ENCODE measurements around the gene LMO4. TPM values are rescaled to one million over a fixed set of nuclear protein-coding genes. Genes with fewer than 3 reads are reported as not detected.

The LMO4 gene
- total RNA-seq, 1 donor from 2014 or later = 55.0 TPM

DNA sequence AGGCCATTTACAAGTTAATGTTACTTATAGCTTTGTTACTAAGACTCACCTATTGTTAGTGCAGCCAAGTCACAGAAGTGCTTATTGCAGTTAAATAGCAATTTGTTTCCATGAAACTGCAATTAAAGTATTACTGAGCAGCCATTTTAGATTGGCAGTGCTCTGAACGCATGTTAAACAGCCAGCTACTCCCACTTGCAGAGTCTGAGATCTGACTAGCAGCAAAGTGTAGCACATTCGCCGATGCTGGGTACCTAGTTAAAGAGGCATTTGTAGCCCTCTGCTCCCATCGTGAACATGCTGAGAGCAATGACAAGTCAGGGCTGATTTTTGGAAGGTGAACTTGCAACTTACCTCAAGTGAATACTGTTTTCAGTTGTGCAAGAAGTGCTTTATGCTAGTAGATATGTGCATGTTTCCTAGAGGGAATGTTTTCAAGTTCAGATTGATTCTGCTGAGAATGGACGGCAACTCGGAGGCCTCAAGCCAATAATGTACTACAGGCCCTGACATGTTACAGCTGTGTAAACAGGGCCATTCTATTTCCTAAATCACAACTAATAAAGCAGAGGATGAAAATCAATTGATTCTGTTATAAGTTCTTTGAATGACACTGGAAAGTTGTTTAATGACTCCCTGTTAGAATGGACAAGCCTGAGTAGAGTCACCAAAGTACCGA is 19.8 kb downstream of the LMO4 start:
- intact Hi-C loops (cut with DNase I) = no loop called here
- ATAC-seq (peak; percentile 55), DNase-seq (ENCODE audit: low spot score) (no peak)

DNA sequence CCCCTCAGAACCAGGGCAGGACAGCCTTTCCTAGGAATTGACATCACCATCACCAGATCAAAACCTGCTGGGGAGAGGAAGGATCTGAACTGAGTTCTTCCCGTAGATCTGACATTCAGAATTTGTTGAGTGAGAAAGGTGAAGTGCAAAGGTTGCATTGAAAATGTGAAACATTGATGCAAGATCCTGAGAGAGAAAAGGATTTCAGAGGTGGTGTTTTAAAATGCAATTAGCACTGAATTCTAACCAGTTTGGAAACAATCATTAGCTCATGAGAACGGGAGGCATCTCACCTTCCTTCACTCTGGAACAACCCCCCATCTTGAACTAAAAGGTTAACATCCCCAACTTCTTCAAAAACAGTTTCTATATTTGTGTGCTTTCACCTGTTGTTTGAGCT is 20.4 kb downstream of the LMO4 start:
- DNase-seq (ENCODE audit: low spot score) = no peak
- intact Hi-C loops (cut with DNase I) = no loop called here
- ATAC-seq = no peak

DNA sequence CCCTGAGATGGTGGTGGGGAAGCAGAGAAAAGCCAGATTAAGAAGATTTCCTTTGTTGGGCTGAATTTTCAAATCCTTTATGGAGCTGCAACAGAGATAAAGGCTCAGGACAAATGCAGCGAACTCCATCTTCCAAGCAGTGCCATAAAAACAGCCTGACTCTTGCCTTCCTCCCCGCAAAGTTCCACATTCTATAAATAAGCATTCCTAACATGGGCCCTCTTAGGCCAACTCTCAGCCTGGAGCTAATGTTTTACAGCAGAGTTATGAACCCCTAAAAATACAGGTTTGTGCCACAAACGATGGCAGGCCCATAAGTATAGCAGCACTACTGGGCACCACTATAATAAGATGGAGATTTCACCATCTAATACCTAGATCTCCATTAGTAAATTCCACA is 27.2 kb downstream of the LMO4 start:
- DNase-seq (ENCODE audit: low spot score) (no peak), ATAC-seq (no peak)
- intact Hi-C loops (cut with DNase I) = no loop called here

GRCh38 chr1:87356591-87356990 is 27.9 kb downstream of the LMO4 start:
- intact Hi-C loops (cut with DNase I) = no loop called here
- no peak for ATAC-seq
- DNase-seq (ENCODE audit: low spot score) = no peak

GRCh38 chr1:87358219-87358618 is 29.5 kb downstream of the LMO4 start:
- intact Hi-C loops (cut with DNase I) = no loop called here
- ATAC-seq (no peak), DNase-seq (ENCODE audit: low spot score) (no peak)

GRCh38 chr1:87359586-87359985 is 30.9 kb downstream of the LMO4 start:
- intact Hi-C loops (cut with DNase I) = no loop called here
- no peak for ATAC-seq
- no peak for DNase-seq (ENCODE audit: low spot score)

GRCh38 chr1:87362063-87362833 is 33.6 kb downstream of the LMO4 start:
- intact Hi-C loops (cut with DNase I) = no loop called here
- DNase-seq (ENCODE audit: low spot score) (no peak), ATAC-seq (no peak)

DNA sequence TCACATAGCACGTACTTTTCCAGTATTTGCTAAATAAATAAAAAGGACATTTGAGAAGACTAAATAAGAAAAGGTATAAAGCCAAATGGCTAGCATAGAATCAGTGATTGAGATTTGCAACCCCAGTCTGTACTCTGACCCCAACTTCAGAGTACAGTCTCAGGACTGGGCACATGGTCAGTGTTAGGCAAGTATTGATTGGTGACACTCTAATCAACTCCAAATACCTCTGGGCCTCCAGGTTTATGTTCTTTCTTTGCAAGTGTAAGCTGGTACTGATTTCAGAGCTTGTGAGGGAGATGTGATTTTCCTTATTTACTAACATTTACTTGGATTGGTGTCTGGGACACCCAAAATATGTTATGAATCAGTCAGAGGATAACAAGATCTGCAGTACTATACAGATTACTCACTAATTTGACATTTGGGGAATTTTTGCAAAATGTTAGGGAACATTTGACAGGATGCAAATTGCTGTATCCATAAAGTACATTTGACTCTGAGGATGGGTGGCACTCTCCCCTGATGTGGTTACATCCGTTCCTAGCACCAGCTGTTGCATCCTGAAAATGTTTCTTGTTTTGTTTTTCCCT is 34.2 kb downstream of the LMO4 start:
- DNase-seq (ENCODE audit: low spot score) = no peak
- intact Hi-C loops (cut with DNase I) = no loop called here
- ATAC-seq = no peak

GRCh38 chr1:87367549-87367948 is 38.9 kb downstream of the LMO4 start:
- DNase-seq (ENCODE audit: low spot score) (no peak), ATAC-seq (no peak)

DNA sequence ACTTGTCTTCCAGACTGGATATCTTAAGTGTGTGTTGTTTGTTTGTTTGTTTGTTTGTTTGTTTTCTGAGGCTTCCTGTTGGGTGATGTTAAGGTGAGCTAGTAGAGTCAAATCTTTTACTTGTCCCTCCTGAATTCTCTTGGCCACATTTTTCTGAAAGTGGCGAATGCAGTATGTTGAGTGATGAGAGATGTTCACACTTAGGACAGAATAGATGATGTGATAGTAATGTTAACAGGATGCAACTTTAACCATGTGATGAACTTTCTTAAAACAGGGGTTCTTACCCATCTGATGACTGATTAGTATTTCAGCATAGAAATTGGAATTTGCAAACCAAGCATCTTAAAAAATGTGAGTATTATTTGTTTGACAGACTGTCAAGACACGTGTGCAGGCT is 40.2 kb downstream of the LMO4 start:
- no peak for ATAC-seq
- DNase-seq (ENCODE audit: low spot score) = no peak
- intact Hi-C loops (cut with DNase I) = no loop called here

More at GRCh38 chr1:87367549-87367948, 38.9 kb downstream of the LMO4 start:
- intact Hi-C loops (cut with DNase I) = no loop called here

DNA sequence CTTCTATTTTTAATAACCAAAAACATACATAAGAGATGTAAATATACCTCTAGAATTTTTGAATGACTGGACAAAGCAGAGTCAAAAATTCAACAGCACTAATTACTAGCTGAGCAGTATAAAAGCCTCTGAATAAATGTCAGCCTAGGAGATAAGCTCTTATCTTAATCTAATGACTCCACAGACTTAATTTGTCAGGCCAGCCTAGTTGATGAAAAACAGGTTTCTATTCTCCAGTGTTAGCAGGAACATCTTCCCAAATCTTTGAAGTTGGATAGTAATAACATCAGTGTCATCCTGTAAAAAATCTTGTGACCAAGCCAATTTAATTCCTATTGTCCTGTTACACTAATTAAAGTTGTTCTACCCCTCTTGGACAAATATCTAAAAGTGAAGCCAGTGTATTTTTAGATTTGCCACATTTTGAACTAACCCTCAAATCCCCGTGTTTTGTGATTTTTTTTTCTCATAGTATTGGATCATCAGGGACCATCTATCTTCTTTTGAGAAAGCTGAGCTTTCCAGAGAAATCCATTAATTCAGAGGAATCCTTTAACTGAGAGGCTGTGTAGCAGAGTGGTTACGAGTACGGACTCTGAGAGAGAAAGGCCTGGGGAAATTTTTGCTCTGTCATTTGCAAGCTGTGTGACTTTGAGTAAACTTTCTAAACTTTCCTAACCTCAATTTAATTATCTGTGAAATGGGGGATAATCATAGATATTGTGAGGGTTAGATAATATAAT is 41.2 kb downstream of the LMO4 start:
- no peak for ATAC-seq
- DNase-seq (ENCODE audit: low spot score) = no peak
- intact Hi-C loops (cut with DNase I) = no loop called here

DNA sequence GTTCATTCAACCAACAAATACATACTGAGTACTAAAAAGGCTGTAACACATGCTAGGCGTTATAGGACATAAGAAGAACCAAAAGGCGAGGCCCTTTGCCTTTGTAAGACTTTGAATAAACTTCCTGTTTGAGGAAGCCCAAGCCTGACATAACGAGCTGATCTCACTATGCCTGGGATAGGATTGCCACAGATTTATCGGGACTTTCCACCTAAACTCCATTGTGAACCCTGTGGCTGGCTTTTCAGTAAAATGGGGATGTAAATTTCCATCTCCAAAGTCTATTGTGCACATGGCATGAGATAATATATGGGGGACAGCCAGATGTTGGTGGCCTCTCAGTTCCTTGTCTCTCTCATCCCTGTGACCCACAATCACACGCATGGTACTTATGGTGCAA is 41.9 kb downstream of the LMO4 start:
- intact Hi-C loops (cut with DNase I) = no loop called here
- DNase-seq (ENCODE audit: low spot score) (no peak), ATAC-seq (no peak)

DNA sequence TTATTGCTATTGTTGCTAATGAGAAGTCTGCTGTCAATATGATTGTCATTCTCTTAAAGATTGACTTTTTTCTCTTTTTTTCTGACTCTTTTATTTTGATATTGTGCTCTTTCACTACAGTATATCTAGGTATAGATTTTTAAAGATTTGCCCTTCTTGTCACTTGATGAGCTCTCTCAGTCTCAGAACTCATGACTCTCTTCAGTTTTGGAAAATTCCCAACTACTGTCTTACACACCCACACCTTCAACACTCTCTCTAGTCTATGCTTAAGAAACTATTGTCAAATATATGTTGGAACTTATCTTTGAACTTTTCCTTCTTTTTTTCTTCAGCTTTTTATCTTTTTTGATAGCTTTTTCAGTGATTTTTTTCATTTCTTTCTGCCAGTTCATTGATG is 50.6 kb downstream of the LMO4 start:
- no peak for ATAC-seq
- intact Hi-C loops (cut with DNase I) = no loop called here
- DNase-seq (ENCODE audit: low spot score) = no peak

DNA sequence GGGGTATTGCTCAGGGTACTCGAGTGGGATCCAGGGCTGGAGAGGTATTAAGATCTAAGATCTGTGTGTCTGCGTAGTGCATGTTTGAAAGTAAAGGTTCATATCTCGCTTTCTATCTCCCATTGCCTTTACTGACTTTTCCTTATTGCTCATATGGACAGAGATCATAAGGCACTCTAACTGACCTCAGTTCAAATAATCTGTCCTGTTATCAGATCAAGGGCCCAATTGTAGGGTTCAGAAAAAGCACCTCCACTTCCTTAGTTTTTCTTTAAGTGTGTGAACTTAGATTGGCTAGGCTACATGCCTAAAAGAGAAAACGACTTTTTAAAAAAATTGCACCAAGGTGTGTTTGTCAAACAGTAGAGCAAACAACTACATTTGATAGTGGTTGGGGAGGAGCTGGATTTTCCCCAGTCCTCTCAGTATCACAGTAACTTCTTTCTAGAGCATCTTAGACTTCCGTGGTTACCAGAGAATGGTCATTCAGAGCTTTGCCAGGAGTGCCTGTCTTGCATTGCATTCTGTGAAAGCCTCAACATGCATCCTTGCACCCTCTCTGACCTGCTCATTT is 57.6 kb downstream of the LMO4 start:
- DNase-seq (ENCODE audit: low spot score) (no peak), ATAC-seq (no peak)
- intact Hi-C loops (cut with DNase I) = no loop called here

DNA sequence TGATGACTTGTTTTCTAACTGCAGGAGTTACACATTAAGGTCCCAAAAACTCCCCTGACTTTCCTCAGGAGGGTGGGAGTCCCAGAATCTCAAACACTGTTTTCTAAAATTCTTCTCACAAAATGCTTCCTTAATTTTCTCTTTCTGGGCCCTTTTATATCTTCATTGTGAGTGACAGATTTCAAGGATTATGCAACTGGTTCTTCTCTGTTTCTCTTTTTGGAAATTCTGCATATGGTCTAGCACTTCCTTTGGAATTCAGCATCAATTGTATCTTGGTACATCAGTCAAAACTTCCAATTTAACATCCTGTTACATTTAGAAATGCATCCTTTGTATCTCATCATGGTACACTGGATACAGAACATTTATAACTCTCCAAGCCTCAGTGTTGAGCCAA is 59.7 kb downstream of the LMO4 start:
- no peak for DNase-seq (ENCODE audit: low spot score)
- intact Hi-C loops (cut with DNase I) = no loop called here
- no peak for ATAC-seq

DNA sequence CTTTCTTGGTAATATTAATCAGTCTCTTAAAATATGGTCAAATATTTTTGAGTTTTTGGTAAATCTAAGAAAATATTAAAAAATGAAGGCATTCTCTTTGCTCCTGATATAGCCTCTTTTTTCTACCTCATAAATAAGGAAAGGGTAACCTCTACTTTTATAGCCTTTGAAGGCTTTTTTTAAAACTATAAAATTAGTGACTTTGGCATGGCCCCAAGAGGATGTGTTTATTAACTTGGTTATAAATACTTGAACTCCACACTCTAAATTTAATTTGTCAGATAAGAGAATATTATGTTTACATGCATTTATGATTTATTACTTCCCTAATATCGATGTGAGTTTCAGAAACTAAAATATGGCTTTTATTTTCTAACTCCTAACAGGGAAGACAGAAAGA is 60.3 kb downstream of the LMO4 start:
- ATAC-seq (no peak), DNase-seq (ENCODE audit: low spot score) (no peak)
- intact Hi-C loops (cut with DNase I) = no loop called here

DNA sequence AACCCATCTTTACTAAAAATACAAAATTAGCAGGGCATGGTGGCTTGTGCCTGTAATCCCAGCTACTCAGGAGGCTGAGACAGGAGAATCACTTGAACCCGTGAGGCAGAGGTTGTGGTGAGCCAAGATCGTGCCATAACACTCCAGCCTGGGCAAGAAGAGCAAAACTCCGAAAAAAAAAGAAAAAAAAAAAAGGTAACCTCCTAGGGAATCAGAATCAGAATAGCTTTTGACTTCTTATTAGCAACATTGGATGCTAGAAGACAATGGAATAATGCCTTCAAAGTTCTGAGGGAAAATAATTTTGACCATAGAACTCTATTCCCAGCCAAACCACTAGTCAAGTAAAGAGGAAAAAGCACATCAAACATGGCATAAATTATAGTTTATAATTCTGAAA is 60.9 kb downstream of the LMO4 start:
- ATAC-seq = no peak
- DNase-seq (ENCODE audit: low spot score) = no peak
- intact Hi-C loops (cut with DNase I) = no loop called here

GRCh38 chr1:87392248-87393192 is 63.8 kb downstream of the LMO4 start:
- intact Hi-C loops (cut with DNase I) = no loop called here
- ATAC-seq (peak; percentile 46), DNase-seq (ENCODE audit: low spot score) (no peak)

All from sciatic nerve (tissue), 2 donors.